HepG2 (cell line): Measurements from ENCODE around the gene CSNK1D. TPM values are rescaled to one million over a fixed set of nuclear protein-coding genes. Genes with fewer than 3 reads are reported as not detected.

ENCODE experiments used
- CBX5 ChIP-seq: sonication (generic); formaldehyde crosslinking; IDR thresholded peaks from 2 replicates; pipeline ENCODE4 v1.4.0; 2020; ENCODE audit warnings: missing genetic modification reagents, borderline replicate concordance
- HNRNPL ChIP-seq: fragments of 200-400 bp; formaldehyde crosslinking; IDR thresholded peaks from 2 replicates; pipeline ENCODE4 v1.6.1; 2017; ENCODE audit warnings: mild to moderate bottlenecking, low read depth, low read length
- HNRNPLL ChIP-seq: fragments of 200-400 bp; formaldehyde crosslinking; IDR thresholded peaks from 2 replicates; pipeline ENCODE4 v1.6.1; 2017; ENCODE audit warnings: mild to moderate bottlenecking, low read depth, low read length; ENCODE audit not compliant: poor library complexity, severe bottlenecking
- HOXA3 ChIP-seq: sonication (generic); formaldehyde crosslinking; IDR thresholded peaks from 2 replicates; pipeline ENCODE4 v1.5.0; 2020; ENCODE audit warnings: missing genetic modification reagents
- KMT2B ChIP-seq: IDR thresholded peaks from 2 replicates; pipeline ENCODE4 v1.6.1; 2016; ENCODE audit warnings: missing genetic modification reagents, missing compliant biosample characterization
- SIX1 ChIP-seq: sonication (generic); formaldehyde crosslinking; IDR thresholded peaks from 2 replicates; pipeline ENCODE4 v1.4.0; 2020; ENCODE audit warnings: missing genetic modification reagents, borderline replicate concordance
- SKI ChIP-seq: fragments of 450-650 bp; IDR thresholded peaks from one replicate; pipeline ENCODE4 v1.6.1; 2018; ENCODE audit warnings: mild to moderate bottlenecking; ENCODE audit not compliant: partially characterized antibody
- TCF7 ChIP-seq: sonication (generic); IDR thresholded peaks from 2 replicates; pipeline ENCODE4 v1.6.1; 2016; ENCODE audit warnings: antibody characterized with exemption, low read depth
- XRCC5 ChIP-seq: fragments of 200-400 bp; formaldehyde crosslinking; optimal IDR thresholded peaks from 2 replicates; pipeline ENCODE3; 2017; ENCODE audit warnings: mild to moderate bottlenecking, low read length
- ZBTB38 ChIP-seq: sonication (generic); formaldehyde crosslinking; IDR thresholded peaks from 2 replicates; pipeline ENCODE4 v1.5.1; 2020; ENCODE audit warnings: mild to moderate bottlenecking, missing genetic modification reagents
- ZFP91 ChIP-seq: sonication (generic); formaldehyde crosslinking; IDR thresholded peaks from 2 replicates; pipeline ENCODE4 v1.9.0; 2022; ENCODE audit warnings: missing genetic modification reagents, mild to moderate bottlenecking, borderline replicate concordance
- ZNF10 ChIP-seq: sonication (generic); formaldehyde crosslinking; IDR thresholded peaks from 2 replicates; pipeline ENCODE4 v1.4.0; 2020; ENCODE audit warnings: mild to moderate bottlenecking, low read depth, missing genetic modification reagents, borderline replicate concordance
- ZNF20 ChIP-seq: sonication (generic); formaldehyde crosslinking; IDR thresholded peaks from 2 replicates; pipeline ENCODE4 v1.4.0; 2020; ENCODE audit warnings: mild to moderate bottlenecking, moderate library complexity, missing genetic modification reagents
- ZNF329 ChIP-seq: sonication (generic); formaldehyde crosslinking; IDR thresholded peaks from 2 replicates; pipeline ENCODE4 v1.9.0; 2021; ENCODE audit warnings: low read depth, mild to moderate bottlenecking, missing genetic modification reagents
- ZNF350 ChIP-seq: sonication (generic); formaldehyde crosslinking; IDR thresholded peaks from 2 replicates; pipeline ENCODE4 v1.4.0; 2020; ENCODE audit warnings: mild to moderate bottlenecking, low read depth, missing genetic modification reagents, borderline replicate concordance
- ZNF513 ChIP-seq: sonication (generic); formaldehyde crosslinking; conservative IDR thresholded peaks from 2 replicates; pipeline ENCODE4 v1.5.0; 2020; ENCODE audit warnings: missing genetic modification reagents
- ZNF547 ChIP-seq: sonication (generic); formaldehyde crosslinking; IDR thresholded peaks from 2 replicates; pipeline ENCODE4 v1.5.1; 2020; ENCODE audit warnings: mild to moderate bottlenecking, missing genetic modification reagents
- ZNF567 ChIP-seq: sonication (generic); formaldehyde crosslinking; IDR thresholded peaks from 2 replicates; pipeline ENCODE4 v1.8.1; 2023; ENCODE audit warnings: mild to moderate bottlenecking, missing genetic modification reagents, borderline replicate concordance
- ZNF570 ChIP-seq: sonication (generic); formaldehyde crosslinking; IDR thresholded peaks from 2 replicates; pipeline ENCODE4 v1.4.0; 2020; ENCODE audit warnings: mild to moderate bottlenecking, missing genetic modification reagents, borderline replicate concordance
- ZNF781 ChIP-seq: sonication (generic); formaldehyde crosslinking; IDR thresholded peaks from 2 replicates; pipeline ENCODE4 v1.5.1; 2020; ENCODE audit warnings: borderline replicate concordance, mild to moderate bottlenecking, missing genetic modification reagents; ENCODE audit errors: not compliant biosample characterization
- ZXDC ChIP-seq: sonication (generic); formaldehyde crosslinking; IDR thresholded peaks from 2 replicates; pipeline ENCODE4 v1.5.0; 2020; ENCODE audit warnings: mild to moderate bottlenecking, missing genetic modification reagents
- polyA plus RNA-seq, 8 experiments: library from polyadenylated mRNA; depleted of rRNA in 3 of 8; stranded (reverse) in 7 of 8; unstranded in 1 of 8; fragments of >200 nt; fragmentation: Illumina TruSeq in 4 of 8; extraction: Trizol in 4 of 8; gene quantifications; 2 replicates each; pipeline versions ENCODE4 v1.2.1 to v1.2.3, GENCODE V29; 2011 to 2016; ENCODE audit warnings: low read depth in 4 of 8, missing spikeins in 1 of 8, mixed read lengths in 1 of 8; ENCODE audit not compliant: insufficient read depth in 1 of 8
- total RNA-seq, 5 experiments: library from RNA; depleted of rRNA; stranded (reverse); fragments of >200 nt; fragmentation: Illumina TruSeq; extraction: Trizol; gene quantifications; 2 replicates each; pipeline ENCODE4 v1.2.3, GENCODE V29; 2016; ENCODE audit warnings: low read depth in 1 of 5

The CSNK1D gene
- total and polyA plus RNA-seq, 2 of the 13 experiments (the other 11 are each of a cell fraction or from before 2014, with no cell fraction given): 31.5 to 128 TPM

- TF ChIP-seq ZFP91 (peak; percentile 64), ZNF567 (CRISPR knock-in tag) (no peak), ZNF781 (CRISPR knock-in tag) (peak; percentile 9), SIX1 (no peak), ZNF20 (CRISPR knock-in tag) (no peak), CBX5 (peak; percentile 86; the same call in 1 of the 2 replicates), ZXDC (CRISPR knock-in tag) (no peak), ZNF350 (peak; percentile 16; the same call in 1 of the 2 replicates), TCF7 (no peak), SKI (peak; percentile 20), ZNF329 (CRISPR knock-in tag) (no peak), ZNF10 (CRISPR knock-in tag) (0 out of 2 replicates have a peak, but pooled peaks have one; percentile 21), HOXA3 (CRISPR knock-in tag) (no peak; the same call in 1 of the 2 replicates), XRCC5 (peak; percentile 86), ZNF570 (CRISPR knock-in tag) (no peak), HNRNPL (peak; percentile 99), ZNF547 (no peak), ZNF513 (CRISPR knock-in tag) (no peak), ZBTB38 (CRISPR knock-in tag) (peak; percentile 85; the same call in 1 of the 2 replicates), KMT2B (CRISPR knock-in tag) (0 out of 2 replicates have a peak, but pooled peaks have one; percentile 20), HNRNPLL (peak; percentile 38)
These were observed 27.3 kb upstream of the CSNK1D start (continued) for GRCh38 chr17:82300707-82301270.
